ENCODE measurements around the gene CADM1. TPM values are rescaled to one million over a fixed set of nuclear protein-coding genes. Genes with fewer than 3 reads are reported as not detected.

CADM1 gene
- polyA plus RNA-seq, 1 donor (not counting 4 experiments of a cell fraction or from before 2014, with no cell fraction given) = 9.5 TPM

- Histone ChIP-seq H4K20me1 (ENCODE audit: control insufficient read depth, extremely low read depth, insufficient read depth, low read length) (no peaks in the 10 kb centered on the region), H2AFZ (ENCODE audit: control insufficient read depth, low read length) (no peak overlapping the region), H3K36me3 (ENCODE audit: control insufficient read depth in 2 of 2, extremely low read depth in 1 of 2, insufficient read depth in 2 of 2, low read length in 2 of 2) (no peaks in the 10 kb centered on the region), H3K9me1 (ENCODE audit: control insufficient read depth, extremely low read depth, insufficient read depth, low read length) (no peaks in the 10 kb centered on the region), H3K27me3 (ENCODE audit: control insufficient read depth, extremely low read depth, insufficient read depth, low read length) (no peaks in the 10 kb centered on the region), H3K9ac (ENCODE audit: control insufficient read depth, extremely low read depth, insufficient read depth, low read length) (no peak overlapping the region), H3K27ac (ENCODE audit: control insufficient read depth, insufficient read depth, low read length) (no peak overlapping the region), H3K4me1 (ENCODE audit: control insufficient read depth, extremely low read depth, insufficient read depth, low read length) (peaks cover 11% of the 10 kb centered on the region), H3K4me2 (ENCODE audit: control insufficient read depth, extremely low read depth, insufficient read depth, low read depth, low read length) (no peak overlapping the region), H3K79me2 (ENCODE audit: control insufficient read depth, insufficient read depth, low read length) (no peaks in the 10 kb centered on the region), H3K4me3 (ENCODE audit: control insufficient read depth in 2 of 3, extremely low read depth in 1 of 3, insufficient read depth in 2 of 3, low read depth in 1 of 3, low read length in 3 of 3) (no peak overlapping the region), H3K9me3 (ENCODE audit: control insufficient read depth, low read depth, low read length) (no peaks in the 10 kb centered on the region)
- FAIRE-seq (no peak), DNase-seq (ENCODE audit: low read depth, low spot score) (no peak)
- TF ChIP-seq CTCF (optimal IDR thresholded peaks at IDR 0.05 in 1 of 3, IDR thresholded peaks at IDR 0.05 in 1 of 3, conservative IDR thresholded peaks at IDR 0.05 in 1 of 3; ENCODE audit: extremely low read depth in 1 of 3, insufficient read depth in 2 of 3, low read length in 3 of 3) (no peak), EZH2 (IDR thresholded peaks at IDR 0.05; ENCODE audit: low read length) (no peak)
- dilution Hi-C loops (cut with MboI; ENCODE audit: extremely low pct_ligation_motif_present, low sequenced_read_pairs) = no loop called here
Observed at GRCh38 chr11:115219376-115219775, 284.8 kb downstream of the CADM1 start.

GRCh38 chr11:115217726-115218311, 286.4 kb downstream of the CADM1 start:
- Histone ChIP-seq H3K27me3 (ENCODE audit: control insufficient read depth, extremely low read depth, insufficient read depth, low read length) (no peaks in the 10 kb centered on the region), H3K79me2 (ENCODE audit: control insufficient read depth, insufficient read depth, low read length) (no peaks in the 10 kb centered on the region), H3K9ac (ENCODE audit: control insufficient read depth, extremely low read depth, insufficient read depth, low read length) (no peak overlapping the region), H4K20me1 (ENCODE audit: control insufficient read depth, extremely low read depth, insufficient read depth, low read length) (no peaks in the 10 kb centered on the region), H3K4me3 (ENCODE audit: control insufficient read depth in 2 of 3, extremely low read depth in 1 of 3, insufficient read depth in 2 of 3, low read depth in 1 of 3, low read length in 3 of 3) (no peak overlapping the region), H3K9me1 (ENCODE audit: control insufficient read depth, extremely low read depth, insufficient read depth, low read length) (no peaks in the 10 kb centered on the region), H2AFZ (ENCODE audit: control insufficient read depth, low read length) (no peak overlapping the region), H3K9me3 (ENCODE audit: control insufficient read depth, low read depth, low read length) (no peaks in the 10 kb centered on the region), H3K36me3 (ENCODE audit: control insufficient read depth in 2 of 2, extremely low read depth in 1 of 2, insufficient read depth in 2 of 2, low read length in 2 of 2) (no peaks in the 10 kb centered on the region), H3K4me2 (ENCODE audit: control insufficient read depth, extremely low read depth, insufficient read depth, low read depth, low read length) (no peak overlapping the region), H3K4me1 (ENCODE audit: control insufficient read depth, extremely low read depth, insufficient read depth, low read length) (peaks cover 9% of the 10 kb centered on the region), H3K27ac (ENCODE audit: control insufficient read depth, insufficient read depth, low read length) (no peak overlapping the region)
- no peak for TF ChIP-seq CTCF (optimal IDR thresholded peaks at IDR 0.05 in 1 of 3, IDR thresholded peaks at IDR 0.05 in 1 of 3, conservative IDR thresholded peaks at IDR 0.05 in 1 of 3; ENCODE audit: extremely low read depth in 1 of 3, insufficient read depth in 2 of 3, low read length in 3 of 3)
- dilution Hi-C loops (cut with MboI; ENCODE audit: extremely low pct_ligation_motif_present, low sequenced_read_pairs) = no loop called here
- FAIRE-seq (no peak), DNase-seq (ENCODE audit: low read depth, low spot score) (no peak)

Measured in keratinocyte (primary cell).